GM04503 (cell line): ENCODE data around the gene TAT.

Experiments used
- DNase-seq: peaks from one replicate; pipeline ENCODE4 v3.0.0-alpha.2; 2012; ENCODE audit warnings: low read depth

TAT gene

DNA sequence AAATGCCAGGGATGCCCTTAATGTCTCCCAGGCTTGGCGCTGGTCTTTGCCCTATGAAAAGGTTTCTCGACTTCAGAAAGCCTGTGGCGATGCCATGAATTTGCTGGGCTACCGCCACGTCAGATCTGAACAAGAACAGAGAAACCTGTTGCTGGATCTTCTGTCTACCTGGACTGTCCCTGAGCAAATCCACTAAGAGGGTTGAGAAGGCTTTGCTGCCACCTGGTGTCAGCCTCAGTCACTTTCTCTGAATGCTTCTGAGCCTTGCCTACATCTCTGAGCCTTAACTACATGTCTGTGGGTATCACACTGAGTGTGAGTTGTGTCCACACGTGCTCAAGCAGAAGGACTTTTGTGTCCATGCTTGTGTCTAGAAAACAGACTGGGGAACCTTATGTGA is 39.2 kb downstream of the TAT start:
- no peak for DNase-seq

- DNase-seq = no peak
Observed at GRCh38 chr16:71536752-71537499, 40.0 kb downstream of the TAT start.

- no peak for DNase-seq
Observed at GRCh38 chr16:71532366-71532765, 44.5 kb downstream of the TAT start.

GRCh38 chr16:71528863-71529262 is 48.0 kb downstream of the TAT start:
- DNase-seq = no peak

DNA sequence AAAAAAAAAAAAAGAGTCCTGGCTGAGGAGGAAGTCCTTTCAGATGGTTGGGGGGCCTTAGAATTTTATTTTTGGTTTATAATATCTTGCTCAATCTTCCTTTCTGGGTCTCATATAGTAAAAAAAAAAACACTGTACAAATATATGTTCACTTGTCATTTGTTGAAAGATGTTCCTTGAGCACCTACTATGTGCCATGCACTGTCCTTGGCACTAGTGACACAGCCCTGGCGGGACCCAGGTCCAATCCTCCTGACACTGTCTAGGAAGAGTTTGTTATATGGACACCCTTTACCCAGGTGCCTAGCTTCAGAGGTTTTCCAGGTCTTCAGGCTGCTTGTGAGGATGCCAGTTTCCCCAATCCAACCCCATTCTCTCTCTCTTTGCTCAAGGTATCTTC is 48.6 kb downstream of the TAT start:
- DNase-seq = no peak

GRCh38 chr16:71526111-71526631 is 50.7 kb downstream of the TAT start, which contains the start of gene CHST4:
CHST4 (plus strand) TSS chr16:71526426; CDS start chr16:71536678, 10,252 bp downstream.
- DNase-seq = peak; percentile 21

- DNase-seq = no peak
Observed at GRCh38 chr16:71524566-71525553, 52.0 kb downstream of the TAT start.

- no peak for DNase-seq
Observed at GRCh38 chr16:71520550-71520949, 56.3 kb downstream of the TAT start.
